GM23338 (cell line): ENCODE results near the gene HJURP.

Source experiments
- CREB1 ChIP-seq: fragments of 250-450 bp; sonication (Bioruptor Pico); IDR thresholded peaks from 2 replicates; pipeline ENCODE4 v1.5.0; 2020; ENCODE audit warnings: low read depth, mild to moderate bottlenecking, moderate library complexity
- CTCF ChIP-seq, 2 experiments: fragments of 200-600 bp in 1 of 2; sonication (generic) in 1 of 2; conservative IDR thresholded peaks; 2 replicates each; pipeline versions ENCODE4 v1.5.1 to v1.6.1; 2016 to 2017; ENCODE audit warnings: antibody characterized with exemption in 2 of 2, low read depth in 2 of 2, mild to moderate bottlenecking in 2 of 2, moderate library complexity in 1 of 2
- EZH2 ChIP-seq: fragments of 200-600 bp; sonication (generic); IDR thresholded peaks from one replicate; pipeline ENCODE4 v1.8.0; 2017; ENCODE audit warnings: antibody characterized with exemption, mild to moderate bottlenecking, low read depth; ENCODE audit not compliant: unreplicated experiment
- EZH2phosphoT487 ChIP-seq: fragments of 200-600 bp; sonication (generic); IDR thresholded peaks from one replicate; pipeline ENCODE4 v1.8.1; 2018; ENCODE audit warnings: antibody characterized with exemption; ENCODE audit not compliant: unreplicated experiment
- NANOG ChIP-seq: IDR thresholded peaks from 2 replicates; pipeline ENCODE4 v1.6.1; 2016; ENCODE audit warnings: antibody characterized with exemption, borderline replicate concordance
- POLR2AphosphoS5 ChIP-seq: IDR thresholded peaks from 2 replicates; pipeline ENCODE4 v1.6.1; 2016; ENCODE audit warnings: antibody characterized with exemption, low read depth
- STAT1 ChIP-seq: IDR thresholded peaks from one replicate; pipeline ENCODE4 v1.6.1; 2016; ENCODE audit warnings: antibody characterized with exemption; ENCODE audit not compliant: unreplicated experiment
- ZNF114 ChIP-seq: fragments of 250-450 bp; sonication (Bioruptor Pico); IDR thresholded peaks from 2 replicates; pipeline ENCODE4 v1.5.0; 2020; ENCODE audit warnings: mild to moderate bottlenecking, moderate library complexity
- ZNF331 ChIP-seq: fragments of 250-450 bp; sonication (Bioruptor Pico); IDR thresholded peaks from 2 replicates; pipeline ENCODE4 v1.5.0; 2020; ENCODE audit warnings: low read depth, mild to moderate bottlenecking, moderate library complexity
- TF ChIP-seq, protein P1 (sequence below): fragments of 250-450 bp; sonication (Bioruptor Pico); IDR thresholded peaks from 2 replicates; pipeline ENCODE4 v1.5.0; 2020; ENCODE audit warnings: mild to moderate bottlenecking, moderate library complexity
- TF ChIP-seq, protein P2 (sequence below): IDR thresholded peaks from 2 replicates; pipeline ENCODE4 v1.6.1; 2016; ENCODE audit warnings: antibody characterized with exemption

DNA sequence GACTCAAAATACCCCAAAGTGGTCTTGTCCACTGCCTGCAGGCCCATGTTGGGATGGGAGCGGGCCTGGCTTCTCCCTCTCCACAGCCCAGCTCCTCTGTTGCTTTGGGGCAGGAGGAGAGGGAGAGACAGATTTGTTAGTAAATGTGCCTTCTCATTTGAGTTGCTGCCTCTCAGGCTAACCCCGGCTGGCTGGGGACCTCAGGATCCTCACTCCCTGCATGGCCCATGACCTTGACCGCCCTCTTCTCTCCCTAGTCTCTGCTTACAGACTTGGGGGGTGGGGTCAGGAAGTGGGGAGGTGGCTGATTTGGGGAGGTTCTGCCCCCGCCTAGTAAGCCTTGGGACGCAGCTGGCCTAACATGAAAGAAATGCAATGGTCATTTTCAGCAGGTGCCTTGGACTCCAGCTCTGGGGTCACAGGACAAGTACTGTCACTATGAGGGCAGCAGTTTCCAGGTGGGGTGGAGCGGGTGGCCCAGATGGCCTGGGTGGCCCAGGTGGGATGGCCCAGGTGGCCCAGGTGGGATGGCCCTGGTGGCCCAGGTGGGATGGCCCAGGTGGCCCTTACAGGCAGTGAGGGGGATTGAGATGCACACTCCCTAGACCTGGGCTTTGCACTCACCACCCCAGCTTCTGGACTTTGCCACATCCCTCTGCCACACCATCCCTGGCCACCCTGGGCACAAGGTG lies 24.1 kb downstream of the HJURP start:
- TF ChIP-seq EZH2 (no peak), ZNF331 (no peak), EZH2phosphoT487 (no peak), CTCF (conservative IDR thresholded peaks at IDR 0.05; ENCODE audit: low read depth in 2 of 2) (no peak), POLR2AphosphoS5 (no peak), CREB1 (CRISPR knock-in tag) (no peak), STAT1 (no peak), NANOG (no peak), ZNF114 (CRISPR knock-in tag) (no peak)
- TF ChIP-seq, protein P1, sequence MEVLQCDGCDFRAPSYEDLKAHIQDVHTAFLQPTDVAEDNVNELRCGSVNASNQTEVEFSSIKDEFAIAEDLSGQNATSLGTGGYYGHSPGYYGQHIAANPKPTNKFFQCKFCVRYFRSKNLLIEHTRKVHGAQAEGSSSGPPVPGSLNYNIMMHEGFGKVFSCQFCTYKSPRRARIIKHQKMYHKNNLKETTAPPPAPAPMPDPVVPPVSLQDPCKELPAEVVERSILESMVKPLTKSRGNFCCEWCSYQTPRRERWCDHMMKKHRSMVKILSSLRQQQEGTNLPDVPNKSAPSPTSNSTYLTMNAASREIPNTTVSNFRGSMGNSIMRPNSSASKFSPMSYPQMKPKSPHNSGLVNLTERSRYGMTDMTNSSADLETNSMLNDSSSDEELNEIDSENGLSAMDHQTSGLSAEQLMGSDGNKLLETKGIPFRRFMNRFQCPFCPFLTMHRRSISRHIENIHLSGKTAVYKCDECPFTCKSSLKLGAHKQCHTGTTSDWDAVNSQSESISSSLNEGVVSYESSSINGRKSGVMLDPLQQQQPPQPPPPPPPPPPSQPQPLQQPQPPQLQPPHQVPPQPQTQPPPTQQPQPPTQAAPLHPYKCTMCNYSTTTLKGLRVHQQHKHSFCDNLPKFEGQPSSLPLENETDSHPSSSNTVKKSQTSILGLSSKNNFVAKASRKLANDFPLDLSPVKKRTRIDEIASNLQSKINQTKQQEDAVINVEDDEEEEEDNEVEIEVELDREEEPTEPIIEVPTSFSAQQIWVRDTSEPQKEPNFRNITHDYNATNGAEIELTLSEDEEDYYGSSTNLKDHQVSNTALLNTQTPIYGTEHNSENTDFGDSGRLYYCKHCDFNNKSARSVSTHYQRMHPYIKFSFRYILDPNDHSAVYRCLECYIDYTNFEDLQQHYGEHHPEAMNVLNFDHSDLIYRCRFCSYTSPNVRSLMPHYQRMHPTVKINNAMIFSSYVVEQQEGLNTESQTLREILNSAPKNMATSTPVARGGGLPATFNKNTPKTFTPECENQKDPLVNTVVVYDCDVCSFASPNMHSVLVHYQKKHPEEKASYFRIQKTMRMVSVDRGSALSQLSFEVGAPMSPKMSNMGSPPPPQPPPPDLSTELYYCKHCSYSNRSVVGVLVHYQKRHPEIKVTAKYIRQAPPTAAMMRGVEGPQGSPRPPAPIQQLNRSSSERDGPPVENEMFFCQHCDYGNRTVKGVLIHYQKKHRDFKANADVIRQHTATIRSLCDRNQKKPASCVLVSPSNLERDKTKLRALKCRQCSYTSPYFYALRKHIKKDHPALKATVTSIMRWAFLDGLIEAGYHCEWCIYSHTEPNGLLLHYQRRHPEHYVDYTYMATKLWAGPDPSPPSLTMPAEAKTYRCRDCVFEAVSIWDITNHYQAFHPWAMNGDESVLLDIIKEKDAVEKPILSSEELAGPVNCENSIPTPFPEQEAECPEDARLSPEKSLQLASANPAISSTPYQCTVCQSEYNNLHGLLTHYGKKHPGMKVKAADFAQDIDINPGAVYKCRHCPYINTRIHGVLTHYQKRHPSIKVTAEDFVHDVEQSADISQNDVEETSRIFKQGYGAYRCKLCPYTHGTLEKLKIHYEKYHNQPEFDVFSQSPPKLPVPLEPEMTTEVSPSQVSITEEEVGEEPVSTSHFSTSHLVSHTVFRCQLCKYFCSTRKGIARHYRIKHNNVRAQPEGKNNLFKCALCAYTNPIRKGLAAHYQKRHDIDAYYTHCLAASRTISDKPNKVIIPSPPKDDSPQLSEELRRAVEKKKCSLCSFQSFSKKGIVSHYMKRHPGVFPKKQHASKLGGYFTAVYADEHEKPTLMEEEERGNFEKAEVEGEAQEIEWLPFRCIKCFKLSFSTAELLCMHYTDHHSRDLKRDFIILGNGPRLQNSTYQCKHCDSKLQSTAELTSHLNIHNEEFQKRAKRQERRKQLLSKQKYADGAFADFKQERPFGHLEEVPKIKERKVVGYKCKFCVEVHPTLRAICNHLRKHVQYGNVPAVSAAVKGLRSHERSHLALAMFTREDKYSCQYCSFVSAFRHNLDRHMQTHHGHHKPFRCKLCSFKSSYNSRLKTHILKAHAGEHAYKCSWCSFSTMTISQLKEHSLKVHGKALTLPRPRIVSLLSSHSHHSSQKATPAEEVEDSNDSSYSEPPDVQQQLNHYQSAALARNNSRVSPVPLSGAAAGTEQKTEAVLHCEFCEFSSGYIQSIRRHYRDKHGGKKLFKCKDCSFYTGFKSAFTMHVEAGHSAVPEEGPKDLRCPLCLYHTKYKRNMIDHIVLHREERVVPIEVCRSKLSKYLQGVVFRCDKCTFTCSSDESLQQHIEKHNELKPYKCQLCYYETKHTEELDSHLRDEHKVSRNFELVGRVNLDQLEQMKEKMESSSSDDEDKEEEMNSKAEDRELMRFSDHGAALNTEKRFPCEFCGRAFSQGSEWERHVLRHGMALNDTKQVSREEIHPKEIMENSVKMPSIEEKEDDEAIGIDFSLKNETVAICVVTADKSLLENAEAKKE = no peak
- TF ChIP-seq, protein P2, sequence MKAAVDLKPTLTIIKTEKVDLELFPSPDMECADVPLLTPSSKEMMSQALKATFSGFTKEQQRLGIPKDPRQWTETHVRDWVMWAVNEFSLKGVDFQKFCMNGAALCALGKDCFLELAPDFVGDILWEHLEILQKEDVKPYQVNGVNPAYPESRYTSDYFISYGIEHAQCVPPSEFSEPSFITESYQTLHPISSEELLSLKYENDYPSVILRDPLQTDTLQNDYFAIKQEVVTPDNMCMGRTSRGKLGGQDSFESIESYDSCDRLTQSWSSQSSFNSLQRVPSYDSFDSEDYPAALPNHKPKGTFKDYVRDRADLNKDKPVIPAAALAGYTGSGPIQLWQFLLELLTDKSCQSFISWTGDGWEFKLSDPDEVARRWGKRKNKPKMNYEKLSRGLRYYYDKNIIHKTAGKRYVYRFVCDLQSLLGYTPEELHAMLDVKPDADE = no peak
